Measurements from ENCODE around the gene IGF2.

The IGF2 gene

GRCh38 chr11:2164861-2165555 lies 25.8 kb upstream of the IGF2 start:
- no peak for TF ChIP-seq CTCF (IDR thresholded peaks at IDR 0.05; ENCODE audit: low read depth, low read length)
- H3K4me3 ChIP-seq (ENCODE audit: low read depth, low read length) = no peak overlapping the region

DNA sequence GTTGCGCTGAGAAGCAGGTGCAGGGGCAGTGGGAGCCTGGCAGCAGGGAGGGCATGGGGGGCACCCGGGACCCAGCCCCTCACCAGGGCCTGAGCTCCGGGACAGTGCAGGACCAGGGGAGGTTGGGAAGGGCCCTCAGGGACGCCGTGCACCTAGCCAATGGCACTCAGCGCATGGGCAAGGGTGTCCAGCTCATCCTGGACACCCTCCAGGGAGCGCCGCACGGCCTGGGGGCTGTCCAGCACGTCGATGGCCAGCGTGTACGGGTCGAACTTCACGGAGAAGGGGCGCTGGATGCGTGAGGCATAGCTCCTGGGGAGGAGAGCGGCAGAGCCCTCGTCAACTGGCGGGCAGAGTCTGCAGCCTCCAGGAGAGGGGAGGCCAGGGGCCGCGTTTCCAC lies 24.9 kb upstream of the IGF2 start:
- no peak overlapping the region for H3K4me3 ChIP-seq (ENCODE audit: low read depth, low read length)
- no peak for TF ChIP-seq CTCF (IDR thresholded peaks at IDR 0.05; ENCODE audit: low read depth, low read length)

GRCh38 chr11:2163428-2163978 lies 24.3 kb upstream of the IGF2 start:
- H3K4me3 ChIP-seq (ENCODE audit: low read depth, low read length) = no peak overlapping the region
- no peak for TF ChIP-seq CTCF (IDR thresholded peaks at IDR 0.05; ENCODE audit: low read depth, low read length)

DNA sequence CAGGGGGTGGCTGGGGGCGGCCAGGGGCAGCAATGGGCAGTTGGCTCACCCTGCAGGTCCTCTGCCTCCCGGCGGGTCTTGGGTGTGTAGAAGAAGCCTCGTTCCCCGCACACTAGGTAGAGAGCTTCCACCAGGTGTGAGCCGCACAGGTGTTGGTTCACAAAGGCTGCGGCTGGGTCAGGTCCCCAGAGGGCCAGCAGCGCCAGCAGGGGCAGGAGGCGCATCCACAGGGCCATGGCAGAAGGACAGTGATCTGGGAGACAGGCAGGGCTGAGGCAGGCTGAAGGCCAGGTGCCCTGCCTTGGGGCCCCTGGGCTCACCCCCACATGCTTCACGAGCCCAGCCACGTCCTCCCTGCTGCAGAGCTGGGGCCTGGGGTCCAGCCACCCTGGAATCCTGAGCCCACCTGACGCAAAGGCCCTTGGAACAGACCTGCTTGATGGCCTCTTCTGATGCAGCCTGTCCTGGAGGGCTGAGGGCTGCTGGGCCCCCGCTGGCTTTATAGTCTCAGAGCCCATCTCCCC lies 21.6 kb upstream of the IGF2 start, which contains the start of gene INS:
TSS of gene INS (minus strand) at position 474 of the 524 bp plus-strand sequence. CDS start at position 236, 238 bp downstream.
- TF ChIP-seq CTCF (IDR thresholded peaks at IDR 0.05; ENCODE audit: low read depth, low read length) = no peak
- H3K4me3 ChIP-seq (ENCODE audit: low read depth, low read length) = no peak within 1 kb of the TSS

DNA sequence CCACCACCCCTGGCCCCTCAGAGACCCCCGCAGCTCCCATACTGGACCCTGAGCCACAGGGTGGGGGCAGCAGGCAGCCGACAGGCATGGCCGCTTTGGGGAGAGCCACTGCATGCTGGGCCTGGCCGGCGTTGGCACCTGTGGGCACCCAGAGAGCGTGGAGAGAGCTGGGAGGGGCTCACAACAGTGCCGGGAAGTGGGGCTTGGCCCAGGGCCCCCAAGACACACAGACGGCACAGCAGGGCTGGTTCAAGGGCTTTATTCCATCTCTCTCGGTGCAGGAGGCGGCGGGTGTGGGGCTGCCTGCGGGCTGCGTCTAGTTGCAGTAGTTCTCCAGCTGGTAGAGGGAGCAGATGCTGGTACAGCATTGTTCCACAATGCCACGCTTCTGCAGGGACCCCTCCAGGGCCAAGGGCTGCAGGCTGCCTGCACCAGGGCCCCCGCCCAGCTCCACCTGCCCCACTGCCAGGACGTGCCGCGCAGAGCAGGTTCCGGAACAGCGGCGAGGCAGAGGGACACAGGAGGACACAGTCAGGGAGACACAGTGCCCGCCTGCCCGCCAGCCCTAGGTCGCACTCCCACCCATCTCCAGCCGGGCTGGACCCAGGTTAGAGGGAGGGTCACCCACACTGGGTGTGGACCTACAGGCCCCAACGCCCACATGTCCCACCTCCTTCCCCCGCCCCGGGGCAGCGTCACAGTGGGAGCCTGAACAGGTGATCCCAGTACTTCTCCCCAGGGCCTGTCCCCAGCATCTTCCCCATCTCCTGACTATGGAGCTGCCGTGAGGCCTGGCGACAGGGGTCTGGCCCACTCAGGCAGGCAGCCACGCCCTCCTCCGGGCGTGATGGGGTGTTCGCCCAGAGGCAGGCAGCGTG lies 20.6 kb upstream of the IGF2 start:
- H3K4me3 ChIP-seq (ENCODE audit: low read depth, low read length) = no peak overlapping the region
- TF ChIP-seq CTCF (IDR thresholded peaks at IDR 0.05; ENCODE audit: low read depth, low read length) = no peak

- H3K4me3 ChIP-seq (ENCODE audit: low read depth, low read length) = no peak overlapping the region
- TF ChIP-seq CTCF (IDR thresholded peaks at IDR 0.05; ENCODE audit: low read depth, low read length) = no peak
Measured at GRCh38 chr11:2158966-2159365, 19.8 kb upstream of the IGF2 start.
